Uterus (tissue), 4 donors: ENCODE measurements around the gene PRDM10. TPM values are rescaled to one million over a fixed set of nuclear protein-coding genes. Genes with fewer than 3 reads are reported as not detected.
A peak's percentile ranks its signal among the peaks of the same experiment; 100 is the strongest.

ENCODE experiments used
- DNase-seq, 2 donors: peaks; one replicate each; pipeline ENCODE4 v3.0.0-alpha.2; 2019 to 2020
- H3K27ac ChIP-seq, 2 donors: fragments of 200-600 bp; sonication (generic); 1 replicate in 1 of 2; 2 replicates in 1 of 2; pipeline ENCODE4 v1.5.1; 2016 to 2018
- H3K27me3 ChIP-seq, 2 donors: fragments of 200-600 bp; sonication (generic); one replicate each; pipeline ENCODE4 v1.5.1; 2018 to 2019; ENCODE audit warnings: control low read depth in 1 of 2
- H3K36me3 ChIP-seq, 2 donors: fragments of 200-600 bp; sonication (generic); one replicate each; pipeline ENCODE4 v1.5.1; 2019; ENCODE audit warnings: control low read depth in 1 of 2
- H3K4me1 ChIP-seq, 2 donors: fragments of 200-600 bp; sonication (generic); one replicate each; pipeline ENCODE4 v1.5.1; 2018 to 2019; ENCODE audit warnings: control low read depth in 1 of 2
- H3K4me3 ChIP-seq, 2 donors: fragments of 200-600 bp; sonication (generic); 1 replicate in 1 of 2; 2 replicates in 1 of 2; pipeline ENCODE4 v1.5.1; 2018 to 2019; ENCODE audit warnings: mild to moderate bottlenecking in 1 of 2
- H3K9me3 ChIP-seq, 2 donors: fragments of 200-600 bp; sonication (generic); one replicate each; pipeline ENCODE4 v1.5.1; 2019; ENCODE audit warnings: control low read depth in 1 of 2
- POLR2A ChIP-seq, 2 donors: fragments of 450-650 bp; IDR thresholded peaks; one replicate each; pipeline ENCODE4 v1.6.1; 2016; ENCODE audit warnings: antibody characterized with exemption in 2 of 2, mild to moderate bottlenecking in 1 of 2, moderate library complexity in 1 of 2
- intact Hi-C: fragments of 100-400 bp; cut with DNase I; formaldehyde crosslinking; loops from one replicate; pipeline ENCODE4 v1.15.1; 2023; ENCODE audit warnings: low total_unique reads
- total RNA-seq, 4 donors: library from RNA; depleted of rRNA in 3 of 4; stranded (reverse); fragments of >200 nt in 3 of 4; gene quantifications; one replicate each; pipeline versions ENCODE4 v1.1.0 to v1.2.4, GENCODE V29; 2014 to 2023
- TF ChIP-seq, protein P1 (sequence below), 4 experiments: fragments of 200-600 bp in 2 of 4; fragments of 450-650 bp in 2 of 4; sonication (generic) in 2 of 4; IDR thresholded peaks; one replicate each; pipeline ENCODE4 v1.5.1; 2016 to 2019; ENCODE audit warnings: antibody characterized with exemption in 4 of 4, mild to moderate bottlenecking in 2 of 4, moderate library complexity in 1 of 4
- donor health status: DM: yes; HTN: yes; CAD: no.

PRDM10 gene
- total RNA-seq, 4 donors from 2014 or later = 0.29 to 18.6 (median 6.7) TPM

GRCh38 chr11:129854232-129854805 lies 148.3 kb downstream of the PRDM10 start:
- Histone ChIP-seq H3K9me3 (no peaks in the 10 kb centered on the region), H3K4me3 (no peak overlapping the region), H3K4me1 (no peaks in the 10 kb centered on the region), H3K36me3 (no peaks in the 10 kb centered on the region), H3K27ac (no peak overlapping the region), H3K27me3 (no peaks in the 10 kb centered on the region)
- intact Hi-C loops = no loop called here
- no peak for DNase-seq
- TF ChIP-seq, protein P1, sequence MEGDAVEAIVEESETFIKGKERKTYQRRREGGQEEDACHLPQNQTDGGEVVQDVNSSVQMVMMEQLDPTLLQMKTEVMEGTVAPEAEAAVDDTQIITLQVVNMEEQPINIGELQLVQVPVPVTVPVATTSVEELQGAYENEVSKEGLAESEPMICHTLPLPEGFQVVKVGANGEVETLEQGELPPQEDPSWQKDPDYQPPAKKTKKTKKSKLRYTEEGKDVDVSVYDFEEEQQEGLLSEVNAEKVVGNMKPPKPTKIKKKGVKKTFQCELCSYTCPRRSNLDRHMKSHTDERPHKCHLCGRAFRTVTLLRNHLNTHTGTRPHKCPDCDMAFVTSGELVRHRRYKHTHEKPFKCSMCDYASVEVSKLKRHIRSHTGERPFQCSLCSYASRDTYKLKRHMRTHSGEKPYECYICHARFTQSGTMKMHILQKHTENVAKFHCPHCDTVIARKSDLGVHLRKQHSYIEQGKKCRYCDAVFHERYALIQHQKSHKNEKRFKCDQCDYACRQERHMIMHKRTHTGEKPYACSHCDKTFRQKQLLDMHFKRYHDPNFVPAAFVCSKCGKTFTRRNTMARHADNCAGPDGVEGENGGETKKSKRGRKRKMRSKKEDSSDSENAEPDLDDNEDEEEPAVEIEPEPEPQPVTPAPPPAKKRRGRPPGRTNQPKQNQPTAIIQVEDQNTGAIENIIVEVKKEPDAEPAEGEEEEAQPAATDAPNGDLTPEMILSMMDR (IDR thresholded peaks at IDR 0.05) = no peak
- no peak for TF ChIP-seq POLR2A (IDR thresholded peaks at IDR 0.05)

DNA sequence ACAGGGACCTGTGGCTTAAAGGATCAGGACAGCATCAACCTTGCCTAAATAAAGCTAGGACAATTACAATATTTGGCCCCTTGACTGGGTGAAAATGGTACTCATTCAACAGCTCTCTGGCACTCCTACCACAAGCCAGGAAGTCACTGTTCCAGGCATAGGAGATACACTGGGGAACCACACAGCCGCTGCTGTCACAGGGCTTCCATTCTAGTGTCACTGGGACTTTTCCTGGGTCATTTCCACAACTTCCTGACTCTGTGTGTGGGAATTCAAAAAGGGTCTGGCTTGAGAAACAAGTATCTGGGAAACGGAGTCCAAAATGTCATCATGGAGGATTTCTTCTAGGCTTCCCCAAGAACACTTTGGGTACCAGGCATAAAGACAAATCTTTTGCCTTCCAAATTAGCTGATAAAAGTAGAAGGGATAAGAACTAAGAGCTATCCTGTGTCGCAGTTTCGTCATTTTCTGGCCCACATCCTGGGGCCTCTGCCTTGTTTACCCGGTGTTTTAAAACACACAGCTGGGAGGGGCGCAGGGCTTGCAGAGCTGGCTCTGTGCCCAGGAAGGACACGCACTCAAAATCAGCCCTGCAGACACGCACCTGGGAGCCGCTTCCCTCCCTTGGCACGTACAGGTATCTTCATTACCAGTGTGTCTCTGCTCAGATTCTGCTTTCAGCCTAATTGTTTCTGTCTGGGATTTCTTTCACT lies 149.0 kb downstream of the PRDM10 start:
- DNase-seq = peak in 1 of 2 donors; percentile 25
- Histone ChIP-seq H3K27ac (no peak overlapping the region), H3K4me1 (no peaks in the 10 kb centered on the region), H3K9me3 (no peaks in the 10 kb centered on the region), H3K36me3 (no peaks in the 10 kb centered on the region), H3K4me3 (no peak overlapping the region), H3K27me3 (no peaks in the 10 kb centered on the region)
- no peak for TF ChIP-seq POLR2A (IDR thresholded peaks at IDR 0.05)
- TF ChIP-seq, protein P1 (IDR thresholded peaks at IDR 0.05) = no peak
- intact Hi-C loops = no loop called here

DNA sequence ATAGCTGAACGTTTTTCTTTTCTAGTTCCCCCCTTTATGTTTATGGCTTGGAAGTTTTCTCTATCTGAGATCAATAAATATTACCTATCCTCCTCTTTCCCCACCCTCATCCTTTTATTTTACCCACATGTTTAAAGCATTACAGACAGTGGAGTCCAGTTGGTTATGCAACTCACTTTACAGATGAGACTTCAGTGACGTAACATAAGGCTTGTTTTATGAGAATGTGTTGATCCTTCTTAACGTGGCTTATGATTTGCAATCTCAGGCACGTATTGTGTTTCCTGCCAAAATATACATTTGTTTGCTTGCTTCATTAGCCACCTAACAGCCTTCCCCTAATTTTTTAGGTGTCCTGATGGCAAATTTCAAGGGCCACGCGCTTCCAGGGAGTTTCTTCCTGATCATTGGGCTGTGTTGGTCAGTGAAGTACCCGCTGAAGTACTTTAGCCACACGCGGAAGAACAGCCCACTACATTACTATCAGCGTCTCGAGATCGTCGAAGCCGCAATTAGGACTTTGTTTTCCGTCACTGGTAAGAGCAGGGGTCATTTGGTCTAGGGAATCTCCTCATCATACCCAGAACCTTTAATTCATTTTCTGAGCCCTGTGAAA lies 150.4 kb downstream of the PRDM10 start:
- no peak for DNase-seq
- Histone ChIP-seq H3K27me3 (no peaks in the 10 kb centered on the region), H3K9me3 (no peaks in the 10 kb centered on the region), H3K4me1 (no peaks in the 10 kb centered on the region), H3K4me3 (no peak overlapping the region), H3K36me3 (no peaks in the 10 kb centered on the region), H3K27ac (no peak overlapping the region)
- intact Hi-C loops = no loop called here
- TF ChIP-seq, protein P1 (IDR thresholded peaks at IDR 0.05) = no peak
- no peak for TF ChIP-seq POLR2A (IDR thresholded peaks at IDR 0.05)

Other genes with a start within 250 kb of the PRDM10 start
- 1 to 10 TPM in 1 of 4 donors, under 1 TPM in 2, not detected in 1; 0.18 to 2.1 (median 0.29) TPM for gene TMEM45B, start 187.0 kb downstream of the PRDM10 start, total RNA-seq
- 10 to 100 TPM in 3 of 4 donors, 1 to 10 TPM in 1; 8.8 to 59.6 (median 34.6) TPM for gene NFRKB, start 107.3 kb downstream of the PRDM10 start, total RNA-seq
- 100 to 1,000 TPM; 226 to 376 (median 262) TPM for gene APLP2, start 67.1 kb upstream of the PRDM10 start, total RNA-seq
- gene ST14, start 156.9 kb upstream of the PRDM10 start, total RNA-seq = 10 to 100 TPM in 1 of 4 donors, 1 to 10 TPM in 2, under 1 TPM in 1; 0.88 to 15.6 (median 2.8) TPM